ENCODE data around the gene TUBGCP6.

Gene TUBGCP6

GRCh38 chr22:50182176-50183081, 62.4 kb downstream of the TUBGCP6 start:
- DNase-seq (ENCODE audit: low read depth in 2 of 2), result no peak

GRCh38 chr22:50180727-50181521, 63.9 kb downstream of the TUBGCP6 start:
- no peak for DNase-seq (ENCODE audit: low read depth in 2 of 2)

GRCh38 chr22:50179937-50180726, 64.7 kb downstream of the TUBGCP6 start:
- no peak for DNase-seq (ENCODE audit: low read depth in 2 of 2)

GRCh38 chr22:50178871-50179869, 65.7 kb downstream of the TUBGCP6 start:
- DNase-seq (ENCODE audit: low read depth in 2 of 2), result no peak

- no peak for DNase-seq (ENCODE audit: low read depth in 2 of 2)
Measured at GRCh38 chr22:50178471-50178864, 66.4 kb downstream of the TUBGCP6 start.

GRCh38 chr22:50177537-50178470, 67.0 kb downstream of the TUBGCP6 start:
- DNase-seq (ENCODE audit: low read depth in 2 of 2), result no peak

GRCh38 chr22:50176850-50177536, 67.8 kb downstream of the TUBGCP6 start:
- no peak for DNase-seq (ENCODE audit: low read depth in 2 of 2)

- DNase-seq (ENCODE audit: low read depth in 2 of 2), result no peak
Measured at GRCh38 chr22:50175921-50176849, 68.6 kb downstream of the TUBGCP6 start.

- DNase-seq (ENCODE audit: low read depth in 2 of 2), result no peak
Measured at GRCh38 chr22:50175191-50175461, 69.7 kb downstream of the TUBGCP6 start.

- no peak for DNase-seq (ENCODE audit: low read depth in 2 of 2)
Measured at GRCh38 chr22:50174382-50175190, 70.2 kb downstream of the TUBGCP6 start.

- DNase-seq (ENCODE audit: low read depth in 2 of 2), result no peak
Measured at GRCh38 chr22:50173983-50174355, 70.9 kb downstream of the TUBGCP6 start.

GRCh38 chr22:50173311-50173982, 71.4 kb downstream of the TUBGCP6 start:
- DNase-seq (ENCODE audit: low read depth in 2 of 2), result no peak

GRCh38 chr22:50171965-50172421, 72.8 kb downstream of the TUBGCP6 start:
- no peak for DNase-seq (ENCODE audit: low read depth in 2 of 2)

- no peak for DNase-seq (ENCODE audit: low read depth in 2 of 2)
Measured at GRCh38 chr22:50171319-50171964, 73.4 kb downstream of the TUBGCP6 start.

GRCh38 chr22:50170453-50171318, 74.1 kb downstream of the TUBGCP6 start, which contains the start of gene PANX2:
PANX2 (plus strand) TSS chr22:50170731; CDS start chr22:50170731, 0 bp downstream.
- DNase-seq (ENCODE audit: low read depth in 2 of 2), result no peak
